OCI-LY3 (cell line): ENCODE data around the gene FYB1.

ENCODE experiments used
- H2AFZ ChIP-seq: fragments of 200-600, 300-600 bp; shearing (Covaris generic); 2 replicates; pipeline ENCODE4 v1.6.0; 2014; ENCODE audit warnings: antibody characterized with exemption, low read depth, low read length
- H3K27ac ChIP-seq: fragments of 200-600, 300-600 bp; sonication (generic); 2 replicates; pipeline ENCODE4 v1.5.1; 2014; ENCODE audit warnings: mild to moderate bottlenecking, low read length, moderate library complexity, mixed read lengths
- H3K27me3 ChIP-seq: fragments of 200-600, 300-600 bp; sonication (generic); 2 replicates; pipeline ENCODE4 v1.6.1; 2014; ENCODE audit warnings: low read depth, low read length, mixed read lengths
- H3K36me3 ChIP-seq: fragments of 200-600, 300-600 bp; sonication (generic); replicated peaks from 2 replicates; pipeline ENCODE3; 2014; ENCODE audit warnings: low read depth, low read length, mixed read lengths
- H3K4me1 ChIP-seq: fragments of 300-600, 200-600 bp; sonication (generic); 2 replicates; pipeline ENCODE4 v1.6.1; 2014; ENCODE audit warnings: low read length, mixed read lengths
- H3K4me2 ChIP-seq: fragments of 200-600, 300-600 bp; sonication (generic); 2 replicates; pipeline ENCODE4 v1.6.1; 2014; ENCODE audit warnings: low read length, mixed read lengths
- H3K4me3 ChIP-seq: fragments of 300-600, 200-600 bp; sonication (generic); 2 replicates; pipeline ENCODE4 v1.5.1; 2014; ENCODE audit warnings: antibody characterized with exemption, mild to moderate bottlenecking, low read length, moderate library complexity
- H3K79me2 ChIP-seq: fragments of 300-600, 200-600 bp; shearing (Covaris generic); 2 replicates; pipeline ENCODE4 v1.6.1; 2014; ENCODE audit warnings: mild to moderate bottlenecking, low read length, mixed read lengths
- H3K9ac ChIP-seq: fragments of 300-600, 200-600 bp; shearing (Covaris generic); 2 replicates; pipeline ENCODE4 v1.6.0; 2014; ENCODE audit warnings: mild to moderate bottlenecking, low read length, moderate library complexity
- H3K9me3 ChIP-seq: fragments of 200-600, 300-600 bp; shearing (Covaris generic); 2 replicates; pipeline ENCODE4 v1.6.1; 2014; ENCODE audit warnings: low read length, mixed read lengths; ENCODE audit not compliant: insufficient read depth
- H4K20me1 ChIP-seq: fragments of 200-600, 300-600 bp; sonication (generic); 2 replicates; pipeline ENCODE4 v1.6.1; 2016; ENCODE audit warnings: low read length, mixed read lengths; ENCODE audit not compliant: insufficient read depth
- EZH2phosphoT487 ChIP-seq: fragments of 200-600 bp; shearing (Covaris generic); IDR thresholded peaks from 2 replicates; pipeline ENCODE4 v1.6.1; 2018; ENCODE audit warnings: antibody characterized with exemption, mixed run types, low read depth
- TF ChIP-seq, protein P1 (sequence below): fragments of 200-600, 300-600 bp; sonication (generic); IDR thresholded peaks from 2 replicates; pipeline ENCODE4 v1.5.1; 2014; ENCODE audit warnings: antibody characterized with exemption, low read length, low read depth

Gene FYB1

DNA sequence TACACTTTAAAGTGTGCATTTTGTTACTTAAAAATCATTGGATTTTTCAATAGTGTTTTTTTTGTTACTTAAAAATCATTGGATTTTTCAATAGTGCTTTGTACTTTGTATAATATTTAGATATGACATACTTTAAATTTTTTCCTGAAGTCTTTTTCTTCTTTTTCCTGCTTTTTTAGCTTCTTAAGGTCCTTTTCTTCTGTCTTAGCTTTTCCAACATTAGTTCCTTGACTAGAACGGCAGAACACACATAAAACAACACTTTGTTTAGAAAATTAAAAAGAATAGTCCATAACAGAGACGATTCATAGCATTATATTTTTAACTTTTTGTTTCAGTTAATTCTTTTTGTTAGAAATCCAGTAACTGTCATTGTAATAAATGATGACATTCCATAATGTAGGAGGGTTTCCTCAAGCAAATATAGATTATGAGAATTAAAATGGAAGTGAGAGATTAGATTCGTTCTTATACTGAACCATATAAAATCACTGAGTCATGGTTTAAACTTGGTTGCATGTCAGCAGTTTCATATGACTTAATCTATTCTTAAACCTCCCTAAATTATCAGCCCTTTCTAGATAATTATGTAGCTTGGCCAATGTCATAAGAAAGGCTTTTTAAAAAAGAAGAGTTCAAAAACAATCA lies 99.8 kb downstream of the FYB1 start:
- Histone ChIP-seq H3K4me2 (no peak overlapping the region), H3K9me3 (no peaks in the 10 kb centered on the region), H3K9ac (no peak overlapping the region), H3K27ac (no peak overlapping the region), H3K27me3 (no peaks in the 10 kb centered on the region), H4K20me1 (no peaks in the 10 kb centered on the region), H3K36me3 (no peaks in the 10 kb centered on the region), H3K4me3 (no peak overlapping the region), H3K4me1 (no peaks in the 10 kb centered on the region), H3K79me2 (no peaks in the 10 kb centered on the region), H2AFZ (no peak overlapping the region)
- TF ChIP-seq, protein P1, sequence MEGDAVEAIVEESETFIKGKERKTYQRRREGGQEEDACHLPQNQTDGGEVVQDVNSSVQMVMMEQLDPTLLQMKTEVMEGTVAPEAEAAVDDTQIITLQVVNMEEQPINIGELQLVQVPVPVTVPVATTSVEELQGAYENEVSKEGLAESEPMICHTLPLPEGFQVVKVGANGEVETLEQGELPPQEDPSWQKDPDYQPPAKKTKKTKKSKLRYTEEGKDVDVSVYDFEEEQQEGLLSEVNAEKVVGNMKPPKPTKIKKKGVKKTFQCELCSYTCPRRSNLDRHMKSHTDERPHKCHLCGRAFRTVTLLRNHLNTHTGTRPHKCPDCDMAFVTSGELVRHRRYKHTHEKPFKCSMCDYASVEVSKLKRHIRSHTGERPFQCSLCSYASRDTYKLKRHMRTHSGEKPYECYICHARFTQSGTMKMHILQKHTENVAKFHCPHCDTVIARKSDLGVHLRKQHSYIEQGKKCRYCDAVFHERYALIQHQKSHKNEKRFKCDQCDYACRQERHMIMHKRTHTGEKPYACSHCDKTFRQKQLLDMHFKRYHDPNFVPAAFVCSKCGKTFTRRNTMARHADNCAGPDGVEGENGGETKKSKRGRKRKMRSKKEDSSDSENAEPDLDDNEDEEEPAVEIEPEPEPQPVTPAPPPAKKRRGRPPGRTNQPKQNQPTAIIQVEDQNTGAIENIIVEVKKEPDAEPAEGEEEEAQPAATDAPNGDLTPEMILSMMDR: no peak
- no peak for TF ChIP-seq EZH2phosphoT487

DNA sequence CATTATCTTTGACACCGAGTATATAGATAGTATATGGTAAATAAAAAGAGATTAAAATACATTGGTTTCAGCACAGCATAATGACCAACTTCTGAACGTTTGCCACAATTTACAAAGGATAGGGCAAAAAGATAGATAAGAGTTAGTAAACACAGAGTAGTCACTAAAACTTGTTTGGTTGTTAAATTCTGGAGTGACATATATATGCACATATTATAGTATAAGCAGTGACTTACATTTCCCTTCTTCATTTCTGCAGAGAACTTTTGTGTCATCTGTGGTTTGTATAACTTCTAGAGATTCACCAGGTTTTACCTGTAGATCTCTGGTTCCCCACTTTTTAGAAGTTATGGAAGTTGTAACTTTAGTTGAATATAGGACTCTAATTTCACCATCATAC lies 100.7 kb downstream of the FYB1 start:
- Histone ChIP-seq H3K9ac (no peak overlapping the region), H3K36me3 (no peaks in the 10 kb centered on the region), H3K79me2 (no peaks in the 10 kb centered on the region), H3K27me3 (no peaks in the 10 kb centered on the region), H3K27ac (no peak overlapping the region), H3K4me3 (no peak overlapping the region), H3K9me3 (no peaks in the 10 kb centered on the region), H2AFZ (no peak overlapping the region), H4K20me1 (no peaks in the 10 kb centered on the region), H3K4me1 (no peaks in the 10 kb centered on the region), H3K4me2 (no peak overlapping the region)
- no peak for TF ChIP-seq EZH2phosphoT487
- TF ChIP-seq, protein P1: no peak

DNA sequence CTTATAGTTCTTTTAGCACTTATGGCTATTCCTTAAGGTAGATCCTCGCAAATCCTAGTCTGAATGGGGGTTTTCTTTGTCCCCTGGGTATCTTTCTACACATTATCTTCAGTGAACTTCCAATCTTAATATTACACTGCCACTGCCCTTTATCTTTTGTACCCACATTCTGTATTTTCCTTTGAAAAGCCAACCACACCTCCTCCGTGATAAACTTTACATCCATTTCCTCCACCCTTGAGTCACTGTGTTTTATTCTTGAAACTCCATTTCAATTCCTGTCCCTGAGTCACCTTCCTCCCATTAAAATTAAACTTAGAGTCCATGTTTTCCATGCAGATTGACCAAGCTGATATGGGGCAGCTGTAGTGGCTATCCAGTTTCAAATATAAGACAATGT lies 102.0 kb downstream of the FYB1 start:
- Histone ChIP-seq H3K4me1 (no peaks in the 10 kb centered on the region), H2AFZ (no peak overlapping the region), H4K20me1 (no peaks in the 10 kb centered on the region), H3K9ac (no peak overlapping the region), H3K4me2 (no peak overlapping the region), H3K27ac (no peak overlapping the region), H3K27me3 (no peaks in the 10 kb centered on the region), H3K9me3 (no peaks in the 10 kb centered on the region), H3K79me2 (no peaks in the 10 kb centered on the region), H3K4me3 (no peak overlapping the region), H3K36me3 (no peaks in the 10 kb centered on the region)
- TF ChIP-seq EZH2phosphoT487: no peak
- TF ChIP-seq, protein P1: no peak

DNA sequence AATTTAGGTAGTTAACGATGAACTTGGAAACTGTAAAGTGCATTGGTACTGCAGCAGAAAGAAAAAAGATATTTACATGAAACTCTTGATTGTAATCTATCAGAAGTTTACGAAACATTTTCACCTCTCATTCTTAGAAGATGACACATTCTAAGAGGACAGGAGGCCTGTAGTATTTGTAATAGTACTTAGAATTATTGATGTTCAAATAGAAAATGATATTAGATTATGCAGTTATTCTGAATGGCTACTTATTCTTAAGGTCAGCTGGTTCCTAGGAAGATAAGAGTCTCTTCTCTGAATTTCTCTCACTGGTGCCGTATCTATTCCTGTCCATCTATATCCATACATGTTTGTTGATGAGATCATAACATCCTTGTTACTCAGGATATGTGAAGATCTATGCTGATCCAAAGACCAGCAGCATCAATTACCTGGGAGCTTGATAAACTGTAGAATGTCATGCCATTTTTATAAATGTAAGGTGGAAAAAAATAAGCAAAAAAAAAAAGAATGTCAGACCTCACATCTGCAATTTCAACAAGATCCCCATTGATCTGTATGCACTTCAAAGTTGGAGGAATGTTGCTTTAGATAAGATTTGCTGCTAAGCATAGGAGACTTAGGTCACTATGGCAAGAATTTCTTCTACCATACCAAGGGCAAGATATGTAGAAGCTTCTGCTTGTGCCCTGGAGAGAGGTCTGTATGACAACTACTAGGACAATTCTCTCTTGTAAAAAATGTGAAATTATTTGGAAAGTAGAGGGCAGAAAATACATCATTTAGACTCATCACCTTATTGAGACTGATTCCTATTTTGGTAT lies 102.8 kb downstream of the FYB1 start:
- Histone ChIP-seq H3K36me3 (no peaks in the 10 kb centered on the region), H3K4me3 (no peak overlapping the region), H3K4me1 (no peaks in the 10 kb centered on the region), H3K4me2 (no peak overlapping the region), H4K20me1 (no peaks in the 10 kb centered on the region), H2AFZ (no peak overlapping the region), H3K27ac (no peak overlapping the region), H3K27me3 (no peaks in the 10 kb centered on the region), H3K79me2 (no peaks in the 10 kb centered on the region), H3K9ac (no peak overlapping the region), H3K9me3 (no peaks in the 10 kb centered on the region)
- TF ChIP-seq EZH2phosphoT487: no peak
- TF ChIP-seq, protein P1: no peak
